Type B pancreatic cell (in vitro differentiated cells): ENCODE data around the gene FIGN. TPM values are rescaled to one million over a fixed set of nuclear protein-coding genes. Genes with fewer than 3 reads are reported as not detected.

Source experiments
- DNase-seq: peaks from one replicate; pipeline ENCODE4 v3.0.0; 2021; ENCODE audit warnings: mixed read lengths; ENCODE audit not compliant: unreplicated experiment; ENCODE audit errors: extremely low spot score
- H3K27ac Mint-ChIP-seq: 2 replicates; pipeline ENCODE4 v1.8.0; 2021; ENCODE audit warnings: mild to moderate bottlenecking, mixed read lengths
- H3K27me3 Mint-ChIP-seq: 2 replicates; pipeline ENCODE4 v1.8.0; 2021; ENCODE audit warnings: mixed read lengths
- H3K36me3 Mint-ChIP-seq: 2 replicates; pipeline ENCODE4 v1.8.0; 2021; ENCODE audit warnings: mixed read lengths
- H3K4me1 Mint-ChIP-seq: one replicate; pipeline ENCODE4 v1.8.0; 2021; ENCODE audit warnings: mixed read lengths; ENCODE audit not compliant: unreplicated experiment
- H3K4me3 Mint-ChIP-seq: 2 replicates; pipeline ENCODE4 v1.8.0; 2021; ENCODE audit warnings: mild to moderate bottlenecking, mixed read lengths
- H3K9me3 Mint-ChIP-seq: 2 replicates; pipeline ENCODE4 v1.8.0; 2021; ENCODE audit warnings: mixed read lengths
- total RNA-seq: library from RNA; stranded (reverse); gene quantifications from 2 replicates; pipeline ENCODE4 v1.2.1, GENCODE V29; 2021; ENCODE audit warnings: low replicate concordance
- TF ChIP-seq, protein P1 (sequence below): fragments of 200-600 bp; sonication (generic); conservative IDR thresholded peaks from 2 replicates; pipeline ENCODE4 v1.5.0; 2021; ENCODE audit warnings: antibody characterized with exemption, mild to moderate bottlenecking

The FIGN gene
- total RNA-seq, 1 donor from 2014 or later = 19.5 TPM

DNA sequence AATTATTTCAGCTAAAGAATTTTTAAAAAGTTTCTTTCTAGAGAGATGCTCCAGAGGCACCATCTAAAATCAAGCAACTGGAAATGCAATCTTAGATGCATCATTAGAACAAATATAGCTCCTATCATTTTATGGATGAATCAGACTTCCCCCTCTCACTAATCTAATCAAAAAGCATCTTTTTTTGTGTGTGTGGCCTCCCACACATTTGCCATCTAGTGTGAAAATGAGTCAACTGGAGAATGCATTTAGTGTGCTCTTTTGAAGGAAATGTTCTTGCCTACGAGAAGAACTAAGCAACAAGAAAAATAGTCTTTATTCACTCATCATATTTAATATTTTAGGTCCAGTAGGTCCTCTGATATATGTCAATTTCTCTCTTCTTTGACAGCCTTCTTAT lies 39.5 kb upstream of the FIGN start:
- H3K27ac Mint-ChIP-seq = peak overlapping the region; percentile 83

GRCh38 chr2:163774862-163775261 lies 39.1 kb upstream of the FIGN start:
- Mint-ChIP-seq H3K9me3 (peaks cover 10% of the 10 kb centered on the region), H3K27me3 (no peaks in the 10 kb centered on the region), H3K4me1 (peaks cover 5% of the 10 kb centered on the region), H3K27ac (peak overlapping the region; percentile 83), H3K36me3 (no peaks in the 10 kb centered on the region), H3K4me3 (peak overlapping the region; percentile 37)
- no peak for DNase-seq
- TF ChIP-seq, protein P1, sequence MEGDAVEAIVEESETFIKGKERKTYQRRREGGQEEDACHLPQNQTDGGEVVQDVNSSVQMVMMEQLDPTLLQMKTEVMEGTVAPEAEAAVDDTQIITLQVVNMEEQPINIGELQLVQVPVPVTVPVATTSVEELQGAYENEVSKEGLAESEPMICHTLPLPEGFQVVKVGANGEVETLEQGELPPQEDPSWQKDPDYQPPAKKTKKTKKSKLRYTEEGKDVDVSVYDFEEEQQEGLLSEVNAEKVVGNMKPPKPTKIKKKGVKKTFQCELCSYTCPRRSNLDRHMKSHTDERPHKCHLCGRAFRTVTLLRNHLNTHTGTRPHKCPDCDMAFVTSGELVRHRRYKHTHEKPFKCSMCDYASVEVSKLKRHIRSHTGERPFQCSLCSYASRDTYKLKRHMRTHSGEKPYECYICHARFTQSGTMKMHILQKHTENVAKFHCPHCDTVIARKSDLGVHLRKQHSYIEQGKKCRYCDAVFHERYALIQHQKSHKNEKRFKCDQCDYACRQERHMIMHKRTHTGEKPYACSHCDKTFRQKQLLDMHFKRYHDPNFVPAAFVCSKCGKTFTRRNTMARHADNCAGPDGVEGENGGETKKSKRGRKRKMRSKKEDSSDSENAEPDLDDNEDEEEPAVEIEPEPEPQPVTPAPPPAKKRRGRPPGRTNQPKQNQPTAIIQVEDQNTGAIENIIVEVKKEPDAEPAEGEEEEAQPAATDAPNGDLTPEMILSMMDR = no peak

More for the DNA sequence above, 39.5 kb upstream of the FIGN start:
- Mint-ChIP-seq H3K9me3 (peaks cover 10% of the 10 kb centered on the region), H3K4me1 (peaks cover 5% of the 10 kb centered on the region), H3K27me3 (no peaks in the 10 kb centered on the region), H3K4me3 (no peak overlapping the region), H3K36me3 (no peaks in the 10 kb centered on the region)
- no peak for DNase-seq
- TF ChIP-seq, protein P1 = no peak

GRCh38 chr2:163773276-163773675 lies 37.5 kb upstream of the FIGN start:
- TF ChIP-seq, protein P1 = no peak
- peaks cover 10% of the 10 kb centered on the region for H3K9me3 Mint-ChIP-seq
- H3K27ac Mint-ChIP-seq = no peak overlapping the region
- H3K4me3 Mint-ChIP-seq = no peak overlapping the region
- no peak for DNase-seq
- no peaks in the 10 kb centered on the region for H3K27me3 Mint-ChIP-seq
- peaks cover 5% of the 10 kb centered on the region for H3K4me1 Mint-ChIP-seq
- H3K36me3 Mint-ChIP-seq = no peaks in the 10 kb centered on the region

DNA sequence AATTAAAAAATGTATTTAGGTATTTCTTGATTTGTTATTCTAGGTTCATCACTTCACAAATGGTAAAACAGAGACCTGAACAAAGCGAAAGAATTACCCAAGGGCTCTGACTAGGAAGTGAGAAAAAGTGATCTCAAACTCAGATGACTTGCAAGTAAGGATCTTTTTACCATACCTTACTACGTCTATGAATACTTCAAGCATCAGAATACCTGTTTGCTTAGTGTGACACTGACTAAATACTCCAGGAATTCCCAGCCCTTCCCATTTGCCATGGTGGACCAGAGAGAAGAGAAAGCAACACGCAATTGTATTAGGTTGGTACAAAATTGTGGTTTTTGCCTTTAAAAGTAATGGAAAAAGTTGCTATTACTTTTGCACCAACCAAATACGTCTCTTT lies 35.8 kb upstream of the FIGN start:
- H3K4me3 Mint-ChIP-seq = no peak overlapping the region
- no peaks in the 10 kb centered on the region for H3K27me3 Mint-ChIP-seq
- DNase-seq = no peak
- TF ChIP-seq, protein P1 = no peak
- H3K27ac Mint-ChIP-seq = peak overlapping the region; percentile 56
- peaks cover 5% of the 10 kb centered on the region for H3K4me1 Mint-ChIP-seq
- H3K9me3 Mint-ChIP-seq = peaks cover 10% of the 10 kb centered on the region
- no peaks in the 10 kb centered on the region for H3K36me3 Mint-ChIP-seq

GRCh38 chr2:163768881-163769695 lies 33.3 kb upstream of the FIGN start:
- TF ChIP-seq, protein P1 = no peak
- no peaks in the 10 kb centered on the region for H3K36me3 Mint-ChIP-seq
- peaks cover 5% of the 10 kb centered on the region for H3K4me1 Mint-ChIP-seq
- DNase-seq = no peak
- no peak overlapping the region for H3K4me3 Mint-ChIP-seq
- H3K27ac Mint-ChIP-seq = no peak overlapping the region
- H3K9me3 Mint-ChIP-seq = peaks cover 5% of the 10 kb centered on the region
- no peaks in the 10 kb centered on the region for H3K27me3 Mint-ChIP-seq
